CD8-positive, alpha-beta memory T cell (primary cell): ENCODE data around the gene GFY. TPM values are rescaled to one million over a fixed set of nuclear protein-coding genes. Genes with fewer than 3 reads are reported as not detected.
A peak's percentile ranks its signal among the peaks of the same experiment; 100 is the strongest.

ENCODE experiments used
- CTCF ChIA-PET: fragments of 350-600 bp; sonication (Branson Sonifier 250); formaldehyde crosslinking; loops from one replicate; lab custom pipeline; 2021; ENCODE audit warnings: antibody characterized with exemption; lab: Charles Lee
- POLR2A ChIA-PET: fragments of 350-600 bp; sonication (Branson Sonifier 250); formaldehyde crosslinking; loops from one replicate; lab custom pipeline; 2021; ENCODE audit warnings: antibody characterized with exemption; lab: Charles Lee
- DNase-seq, 5 donors: peaks; one replicate each; pipeline versions ENCODE4 v3.0.0 to v3.0.0-alpha.2; 2020 to 2022; ENCODE audit warnings: mixed read lengths in 1 of 5
- H3K27ac ChIP-seq: one replicate; pipeline ENCODE4 v1.7.0; 2013; ENCODE audit warnings: low read depth, mild to moderate bottlenecking, low read length, moderate library complexity
- H3K27me3 ChIP-seq: 2 replicates; pipeline ENCODE4 v1.7.0; 2013; ENCODE audit warnings: low read length, mild to moderate bottlenecking; ENCODE audit not compliant: insufficient read depth, poor library complexity, severe bottlenecking
- H3K36me3 ChIP-seq: 2 replicates; pipeline ENCODE4 v1.7.0; 2013; ENCODE audit warnings: mild to moderate bottlenecking, low read length, moderate library complexity; ENCODE audit not compliant: insufficient read depth
- H3K4me1 ChIP-seq: 2 replicates; pipeline ENCODE4 v1.7.0; 2013; ENCODE audit warnings: mild to moderate bottlenecking, low read length, moderate library complexity; ENCODE audit not compliant: insufficient read depth
- H3K4me3 ChIP-seq: 2 replicates; pipeline ENCODE4 v1.7.0; 2013; ENCODE audit warnings: mild to moderate bottlenecking, low read length
- H3K9me3 ChIP-seq: 2 replicates; pipeline ENCODE4 v1.7.0; 2013; ENCODE audit warnings: mild to moderate bottlenecking, low read length
- H3K27ac Mint-ChIP-seq, 8 donors: one replicate each; pipeline ENCODE4 v1.8.0; 2020 to 2021; ENCODE audit warnings: mixed read lengths in 8 of 8, mild to moderate bottlenecking in 6 of 8, inconsistent platforms in 3 of 8, moderate library complexity in 3 of 8
- H3K27me3 Mint-ChIP-seq, 2 donors: one replicate each; pipeline ENCODE4 v1.8.0; 2020 to 2021; ENCODE audit warnings: mixed read lengths in 2 of 2, mild to moderate bottlenecking in 1 of 2, moderate library complexity in 1 of 2
- H3K36me3 Mint-ChIP-seq, 3 donors: one replicate each; pipeline ENCODE4 v1.8.0; 2020 to 2021; ENCODE audit warnings: mixed read lengths in 3 of 3, inconsistent platforms in 1 of 3, mild to moderate bottlenecking in 1 of 3
- H3K4me1 Mint-ChIP-seq, 3 donors: one replicate each; pipeline ENCODE4 v1.8.0; 2020 to 2021; ENCODE audit warnings: mixed read lengths in 3 of 3, inconsistent platforms in 1 of 3, mild to moderate bottlenecking in 1 of 3
- H3K4me3 Mint-ChIP-seq, 7 donors: one replicate each; pipeline ENCODE4 v1.8.0; 2020 to 2021; ENCODE audit warnings: mixed read lengths in 7 of 7, mild to moderate bottlenecking in 6 of 7, moderate library complexity in 4 of 7, inconsistent platforms in 2 of 7
- H3K9me3 Mint-ChIP-seq, 5 donors: one replicate each; pipeline ENCODE4 v1.8.0; 2020 to 2022; ENCODE audit warnings: mixed read lengths in 5 of 5, mild to moderate bottlenecking in 3 of 5, moderate library complexity in 2 of 5, inconsistent platforms in 1 of 5
- polyA plus RNA-seq: library from polyadenylated mRNA; unstranded; fragments of 300-500 nt; fragmentation: Illumina TruSeq; gene quantifications from one replicate; pipeline ENCODE4 v1.2.3, GENCODE V29; 2021
- total RNA-seq, 2 experiments: library from RNA; stranded (reverse); gene quantifications; one replicate each; pipeline ENCODE4 v1.2.3, GENCODE V29; 2021

The GFY gene
- total and polyA plus RNA-seq, 3 experiments from 2014 or later, result not detected

- peak overlapping the region in 3 of 8 donors; percentile 2 to 69 (median 51) for H3K27ac Mint-ChIP-seq
- H3K4me3 ChIP-seq, result no peak overlapping the region
- H3K4me1 ChIP-seq, result peaks cover 54% of the 10 kb centered on the region
- H3K36me3 Mint-ChIP-seq, result no peaks in the 10 kb centered on the region
- H3K9me3 Mint-ChIP-seq, result no peaks in the 10 kb centered on the region
- H3K27me3 Mint-ChIP-seq, result peaks cover 84 to 90% of the 10 kb centered on the region in 2 donors
- ChIA-PET CTCF (interaction anchor here (1.8 kb wide), 1 partner anchor 18 kb away, joined by 4 read pairs; no protein-coding TSS in a partner anchor), POLR2A (no interaction called here)
- H3K27me3 ChIP-seq, result peaks cover 82% of the 10 kb centered on the region
- peaks cover 55 to 81% (median 58%) of the 10 kb centered on the region in 3 donors for H3K4me1 Mint-ChIP-seq
- peak in 3 of 5 donors; percentile 21 to 56 (median 44) for DNase-seq
- H3K27ac ChIP-seq, result no peak overlapping the region
- H3K9me3 ChIP-seq, result no peaks in the 10 kb centered on the region
- peak overlapping the region; percentile 70 to 87 (median 76) for H3K4me3 Mint-ChIP-seq
- H3K36me3 ChIP-seq, result no peaks in the 10 kb centered on the region
Measured at GRCh38 chr19:49423985-49424303, 1.2 kb upstream of the GFY start.

DNA sequence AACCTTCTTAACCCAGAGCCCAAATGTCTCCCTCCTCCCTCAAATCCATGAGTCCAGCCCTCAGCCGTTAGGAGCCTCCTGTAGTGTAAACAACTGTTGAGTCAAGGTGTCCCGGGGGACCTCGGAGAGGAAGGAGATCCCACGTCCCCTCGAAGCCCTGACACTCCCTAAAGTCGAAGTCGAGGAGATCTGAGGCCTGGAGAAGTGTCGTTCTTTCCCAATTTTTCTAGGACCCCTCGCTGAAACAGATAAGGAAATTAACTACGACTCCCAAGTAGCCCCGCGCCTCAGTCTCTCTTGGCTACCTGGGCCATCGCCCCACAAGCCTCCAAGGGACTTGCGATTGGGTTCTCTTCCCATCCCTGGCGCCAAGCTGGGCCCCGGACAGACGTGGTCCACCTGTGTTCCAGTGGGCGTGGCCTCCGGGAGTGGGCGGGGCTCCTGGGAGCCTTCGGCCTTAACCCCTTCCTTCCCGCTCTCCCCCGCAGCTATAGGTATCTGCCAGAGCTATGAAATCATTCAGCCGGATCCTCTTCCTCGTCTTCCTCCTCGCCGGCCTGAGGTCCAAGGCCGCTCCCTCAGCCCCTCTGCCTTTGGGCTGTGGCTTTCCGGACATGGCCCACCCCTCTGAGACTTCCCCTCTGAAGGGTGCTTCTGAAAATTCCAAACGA is 869 bp downstream of the GFY start:
- Histone ChIP-seq H3K36me3 (no peaks in the 10 kb centered on the region), H3K4me3 (no peak overlapping the region), H3K4me1 (peaks cover 50% of the 10 kb centered on the region), H3K9me3 (no peaks in the 10 kb centered on the region), H3K27ac (no peak overlapping the region), H3K27me3 (peaks cover 88% of the 10 kb centered on the region)
- Mint-ChIP-seq H3K9me3 (no peaks in the 10 kb centered on the region), H3K4me3 (no peak overlapping the region), H3K27ac (peak overlapping the region in 1 of 8 donors; percentile 61), H3K27me3 (peaks cover 80 to 90% of the 10 kb centered on the region in 2 donors), H3K4me1 (peaks cover 54 to 79% (median 60%) of the 10 kb centered on the region in 3 donors), H3K36me3 (peaks cover 0 to 4% (median 0%) of the 10 kb centered on the region in 3 donors)
- no peak for DNase-seq
- POLR2A ChIA-PET, result no interaction called here
- CTCF ChIA-PET, result interaction anchor here (0.7 to 1.5 kb wide), 2 partner anchors 16 to 34 kb away, joined by 3 to 4 read pairs; partner anchors contain the start of gene SLC17A7

DNA sequence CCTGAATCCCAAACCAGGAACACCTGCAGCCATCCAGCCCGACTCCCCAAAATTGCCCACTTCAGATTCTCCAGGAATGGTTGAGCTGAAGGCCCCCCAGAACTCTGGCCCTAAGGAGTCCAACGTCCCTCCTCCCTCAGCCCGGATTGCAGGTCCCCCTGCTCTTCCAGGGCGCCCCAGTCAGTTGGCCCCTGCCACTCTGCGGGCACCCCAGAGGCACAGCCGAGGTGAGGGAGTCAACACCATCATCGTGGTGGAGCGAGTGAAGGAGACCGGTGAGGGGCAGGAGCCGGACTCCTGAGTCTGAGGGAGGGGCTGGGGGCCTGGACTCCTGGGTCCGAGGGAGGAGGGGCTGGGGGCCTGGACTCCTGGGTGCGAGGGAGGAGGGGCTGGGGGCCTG is 2.2 kb downstream of the GFY start:
- Histone ChIP-seq H3K27me3 (peaks cover 90% of the 10 kb centered on the region), H3K4me1 (peaks cover 39% of the 10 kb centered on the region), H3K4me3 (no peak overlapping the region), H3K36me3 (no peaks in the 10 kb centered on the region), H3K9me3 (no peaks in the 10 kb centered on the region), H3K27ac (no peak overlapping the region)
- Mint-ChIP-seq H3K27me3 (peaks cover 78 to 88% of the 10 kb centered on the region in 2 donors), H3K9me3 (peaks cover 0 to 2% (median 0%) of the 10 kb centered on the region in 5 donors), H3K4me1 (peaks cover 47 to 72% (median 54%) of the 10 kb centered on the region in 3 donors), H3K36me3 (peaks cover 0 to 4% (median 0%) of the 10 kb centered on the region in 3 donors), H3K27ac (no peak overlapping the region), H3K4me3 (no peak overlapping the region)
- ChIA-PET POLR2A (no interaction called here), CTCF (interaction anchor here (1.5 kb wide), 1 partner anchor 15 kb away, joined by 4 read pairs; the partner anchor contains the start of gene SLC17A7)
- no peak for DNase-seq

GRCh38 chr19:49427855-49428546 is 2.8 kb downstream of the GFY start:
- peak overlapping the region in 6 of 7 donors; percentile 37 to 65 (median 47) for H3K4me3 Mint-ChIP-seq
- H3K4me1 ChIP-seq, result peaks cover 32% of the 10 kb centered on the region
- H3K36me3 ChIP-seq, result no peaks in the 10 kb centered on the region
- ChIA-PET CTCF (interaction anchor here (1.5 kb wide), 1 partner anchor 14 kb away, joined by 4 read pairs; the partner anchor contains the start of gene SLC17A7), POLR2A (no interaction called here)
- peaks cover 0 to 2% (median 0%) of the 10 kb centered on the region in 5 donors for H3K9me3 Mint-ChIP-seq
- H3K27me3 ChIP-seq, result peaks cover 90% of the 10 kb centered on the region
- H3K9me3 ChIP-seq, result no peaks in the 10 kb centered on the region
- peak in 1 of 5 donors; percentile 20 for DNase-seq
- H3K4me1 Mint-ChIP-seq, result peaks cover 43 to 71% (median 50%) of the 10 kb centered on the region in 3 donors
- H3K27me3 Mint-ChIP-seq, result peaks cover 75 to 88% of the 10 kb centered on the region in 2 donors
- H3K27ac Mint-ChIP-seq, result peak overlapping the region in 1 of 8 donors; percentile 11
- H3K27ac ChIP-seq, result no peak overlapping the region
- peaks cover 0 to 4% (median 0%) of the 10 kb centered on the region in 3 donors for H3K36me3 Mint-ChIP-seq
- no peak overlapping the region for H3K4me3 ChIP-seq

GRCh38 chr19:49428547-49429451 is 3.6 kb downstream of the GFY start:
- no peak overlapping the region for H3K27ac ChIP-seq
- Mint-ChIP-seq H3K36me3 (peaks cover 0 to 4% (median 0%) of the 10 kb centered on the region in 3 donors), H3K27ac (peak overlapping the region in 1 of 8 donors; percentile 11), H3K4me3 (peak overlapping the region in 5 of 7 donors; percentile 35 to 65 (median 47)), H3K9me3 (peaks cover 0 to 3% (median 0%) of the 10 kb centered on the region in 5 donors), H3K27me3 (peaks cover 76 to 90% of the 10 kb centered on the region in 2 donors), H3K4me1 (peaks cover 42 to 71% (median 50%) of the 10 kb centered on the region in 3 donors)
- no peak overlapping the region for H3K4me3 ChIP-seq
- POLR2A ChIA-PET, result interaction anchor here (0.6 kb wide), 1 partner anchor 16 kb away, joined by 6 read pairs; no protein-coding TSS in a partner anchor
- no peaks in the 10 kb centered on the region for H3K36me3 ChIP-seq
- no peaks in the 10 kb centered on the region for H3K9me3 ChIP-seq
- peaks cover 90% of the 10 kb centered on the region for H3K27me3 ChIP-seq
- CTCF ChIA-PET, result interaction anchor here (1.3 kb wide), 1 partner anchor 35 kb away, joined by 4 read pairs; no protein-coding TSS in a partner anchor
- DNase-seq, result no peak
- peaks cover 31% of the 10 kb centered on the region for H3K4me1 ChIP-seq

DNA sequence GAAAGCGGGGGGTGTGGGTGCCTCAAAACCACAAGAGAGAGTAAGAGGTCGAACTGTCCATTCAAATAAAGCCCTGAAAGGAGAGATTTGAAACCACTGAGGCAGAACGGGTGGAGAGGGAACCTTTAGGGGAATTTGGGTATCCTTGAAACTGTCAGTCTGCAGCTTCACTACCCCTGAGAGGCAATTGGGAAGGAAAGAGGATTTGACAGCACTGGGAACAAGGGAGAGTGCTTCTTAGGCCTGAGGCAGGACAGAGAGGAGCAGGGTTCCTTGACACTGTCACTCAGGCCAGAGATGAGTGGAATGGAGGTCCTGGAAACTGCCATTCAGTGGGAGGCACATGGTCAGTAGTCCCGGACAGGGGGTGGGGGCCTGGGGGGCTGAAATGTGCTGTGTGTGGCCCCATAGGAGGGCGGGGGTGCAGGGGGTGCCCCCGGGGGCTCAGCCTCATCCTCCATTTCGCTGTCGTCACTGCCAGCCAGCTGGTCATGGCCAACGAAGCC is 5.0 kb downstream of the GFY start:
- no peak for DNase-seq
- H3K4me3 ChIP-seq, result no peak overlapping the region
- H3K4me3 Mint-ChIP-seq, result no peak overlapping the region
- H3K9me3 Mint-ChIP-seq, result peaks cover 0 to 3% (median 0%) of the 10 kb centered on the region in 5 donors
- H3K27ac Mint-ChIP-seq, result peak overlapping the region in 1 of 8 donors; percentile 27
- H3K4me1 Mint-ChIP-seq, result peaks cover 36 to 59% (median 41%) of the 10 kb centered on the region in 3 donors
- H3K9me3 ChIP-seq, result no peaks in the 10 kb centered on the region
- POLR2A ChIA-PET, result no interaction called here
- H3K27me3 Mint-ChIP-seq, result peaks cover 74 to 93% of the 10 kb centered on the region in 2 donors
- H3K36me3 Mint-ChIP-seq, result peaks cover 0 to 4% (median 0%) of the 10 kb centered on the region in 3 donors
- no peak overlapping the region for H3K27ac ChIP-seq
- no peaks in the 10 kb centered on the region for H3K36me3 ChIP-seq
- CTCF ChIA-PET, result interaction anchor here (1.3 kb wide), 1 partner anchor 37 kb away, joined by 4 read pairs; no protein-coding TSS in a partner anchor
- peaks cover 91% of the 10 kb centered on the region for H3K27me3 ChIP-seq
- H3K4me1 ChIP-seq, result peaks cover 27% of the 10 kb centered on the region
